PC-3 (cell line): ENCODE results near the gene MPL.

Experiments
- EZH2 ChIP-seq: fragments of 300-600 bp; sonication (generic); IDR thresholded peaks from one replicate; pipeline ENCODE4 v1.6.1; 2017; ENCODE audit warnings: antibody characterized with exemption, mild to moderate bottlenecking, low read length; ENCODE audit not compliant: unreplicated experiment
- TF ChIP-seq, protein P1 (sequence below): fragments of 300-600 bp; sonication (generic); conservative IDR thresholded peaks from 2 replicates; pipeline ENCODE4 v1.5.1; 2017; ENCODE audit warnings: antibody characterized with exemption, low read depth, mild to moderate bottlenecking, low read length

GRCh38 chr1:43292216-43292615, 45.4 kb upstream of the MPL start:
- TF ChIP-seq, protein P1, sequence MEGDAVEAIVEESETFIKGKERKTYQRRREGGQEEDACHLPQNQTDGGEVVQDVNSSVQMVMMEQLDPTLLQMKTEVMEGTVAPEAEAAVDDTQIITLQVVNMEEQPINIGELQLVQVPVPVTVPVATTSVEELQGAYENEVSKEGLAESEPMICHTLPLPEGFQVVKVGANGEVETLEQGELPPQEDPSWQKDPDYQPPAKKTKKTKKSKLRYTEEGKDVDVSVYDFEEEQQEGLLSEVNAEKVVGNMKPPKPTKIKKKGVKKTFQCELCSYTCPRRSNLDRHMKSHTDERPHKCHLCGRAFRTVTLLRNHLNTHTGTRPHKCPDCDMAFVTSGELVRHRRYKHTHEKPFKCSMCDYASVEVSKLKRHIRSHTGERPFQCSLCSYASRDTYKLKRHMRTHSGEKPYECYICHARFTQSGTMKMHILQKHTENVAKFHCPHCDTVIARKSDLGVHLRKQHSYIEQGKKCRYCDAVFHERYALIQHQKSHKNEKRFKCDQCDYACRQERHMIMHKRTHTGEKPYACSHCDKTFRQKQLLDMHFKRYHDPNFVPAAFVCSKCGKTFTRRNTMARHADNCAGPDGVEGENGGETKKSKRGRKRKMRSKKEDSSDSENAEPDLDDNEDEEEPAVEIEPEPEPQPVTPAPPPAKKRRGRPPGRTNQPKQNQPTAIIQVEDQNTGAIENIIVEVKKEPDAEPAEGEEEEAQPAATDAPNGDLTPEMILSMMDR = no peak
- no peak for TF ChIP-seq EZH2
